HepG2 (cell line): ENCODE results near the gene KLHL7. TPM values are rescaled to one million over a fixed set of nuclear protein-coding genes. Genes with fewer than 3 reads are reported as not detected.

Source experiments
- KLF6 ChIP-seq: IDR thresholded peaks from 2 replicates; pipeline ENCODE4 v1.8.0; 2016; ENCODE audit warnings: missing biosample characterization, missing genetic modification reagents
- PAX8 ChIP-seq: sonication (generic); formaldehyde crosslinking; IDR thresholded peaks from 2 replicates; pipeline ENCODE4 v1.8.0; 2022; ENCODE audit warnings: mild to moderate bottlenecking, missing genetic modification reagents, borderline replicate concordance
- PHF21A ChIP-seq: sonication (generic); formaldehyde crosslinking; IDR thresholded peaks from 2 replicates; pipeline ENCODE4 v1.5.0; 2020; ENCODE audit warnings: mild to moderate bottlenecking, missing genetic modification reagents
- REL ChIP-seq: sonication (generic); formaldehyde crosslinking; conservative IDR thresholded peaks from 2 replicates; pipeline ENCODE4 v1.8.0; 2022; ENCODE audit warnings: mild to moderate bottlenecking, missing genetic modification reagents, moderate library complexity
- SNAPC2 ChIP-seq: sonication (generic); formaldehyde crosslinking; IDR thresholded peaks from 2 replicates; pipeline ENCODE4 v1.8.1; 2022; ENCODE audit warnings: mild to moderate bottlenecking, missing genetic modification reagents
- SYNCRIP ChIP-seq: fragments of 200-400 bp; formaldehyde crosslinking; IDR thresholded peaks from 2 replicates; pipeline ENCODE4 v1.6.1; 2018; ENCODE audit warnings: mild to moderate bottlenecking, low read depth, low read length; ENCODE audit not compliant: insufficient read depth
- ZFP36L2 ChIP-seq: sonication (generic); formaldehyde crosslinking; IDR thresholded peaks from 2 replicates; pipeline ENCODE4 v1.4.0; 2020; ENCODE audit warnings: missing genetic modification reagents
- ZMYM4 ChIP-seq: sonication (generic); formaldehyde crosslinking; IDR thresholded peaks from 2 replicates; pipeline ENCODE4 v1.8.1; 2023; ENCODE audit warnings: mild to moderate bottlenecking, missing genetic modification reagents
- ZNF235 ChIP-seq: sonication (generic); formaldehyde crosslinking; IDR thresholded peaks from 2 replicates; pipeline ENCODE4 v1.8.1; 2023; ENCODE audit warnings: mild to moderate bottlenecking, missing genetic modification reagents, borderline replicate concordance
- ZNF30 ChIP-seq: sonication (generic); formaldehyde crosslinking; IDR thresholded peaks from 2 replicates; pipeline ENCODE4 v1.5.0; 2020; ENCODE audit warnings: mild to moderate bottlenecking, missing genetic modification reagents
- ZNF552 ChIP-seq: sonication (generic); formaldehyde crosslinking; IDR thresholded peaks from 2 replicates; pipeline ENCODE4 v1.9.0; 2022; ENCODE audit warnings: missing genetic modification reagents, mild to moderate bottlenecking, borderline replicate concordance
- ZNF569 ChIP-seq: sonication (generic); formaldehyde crosslinking; IDR thresholded peaks from 2 replicates; pipeline ENCODE4 v1.5.0; 2020; ENCODE audit warnings: mild to moderate bottlenecking, missing genetic modification reagents, moderate library complexity, borderline replicate concordance
- ZNF746 ChIP-seq: sonication (generic); formaldehyde crosslinking; IDR thresholded peaks from 2 replicates; pipeline ENCODE4 v1.8.0; 2022; ENCODE audit warnings: mild to moderate bottlenecking, missing genetic modification reagents
- ZNF766 ChIP-seq: sonication (generic); formaldehyde crosslinking; IDR thresholded peaks from 2 replicates; pipeline ENCODE4 v1.5.0; 2020; ENCODE audit warnings: missing genetic modification reagents, borderline replicate concordance
- ZNF780A ChIP-seq: sonication (generic); formaldehyde crosslinking; IDR thresholded peaks from 2 replicates; pipeline ENCODE4 v1.8.0; 2022; ENCODE audit warnings: mild to moderate bottlenecking, missing genetic modification reagents, moderate library complexity
- ZNF891 ChIP-seq: sonication (generic); formaldehyde crosslinking; IDR thresholded peaks from 2 replicates; pipeline ENCODE4 v1.5.0; 2020; ENCODE audit warnings: mild to moderate bottlenecking, missing genetic modification reagents
- polyA plus RNA-seq, 8 experiments: library from polyadenylated mRNA; depleted of rRNA in 3 of 8; stranded (reverse) in 7 of 8; unstranded in 1 of 8; fragments of >200 nt; fragmentation: Illumina TruSeq in 4 of 8; extraction: Trizol in 4 of 8; gene quantifications; 2 replicates each; pipeline versions ENCODE4 v1.2.1 to v1.2.3, GENCODE V29; 2011 to 2016; ENCODE audit warnings: low read depth in 4 of 8, missing spikeins in 1 of 8, mixed read lengths in 1 of 8; ENCODE audit not compliant: insufficient read depth in 1 of 8
- total RNA-seq, 5 experiments: library from RNA; depleted of rRNA; stranded (reverse); fragments of >200 nt; fragmentation: Illumina TruSeq; extraction: Trizol; gene quantifications; 2 replicates each; pipeline ENCODE4 v1.2.3, GENCODE V29; 2016; ENCODE audit warnings: low read depth in 1 of 5
- TF ChIP-seq, protein P1 (sequence below): sonication (generic); formaldehyde crosslinking; IDR thresholded peaks from 2 replicates; pipeline ENCODE4 v1.4.0; 2020; ENCODE audit warnings: missing genetic modification reagents, mild to moderate bottlenecking, borderline replicate concordance
- TF ChIP-seq, protein P2 (sequence below): sonication (generic); formaldehyde crosslinking; IDR thresholded peaks from 2 replicates; pipeline ENCODE4 v1.4.0; 2020; ENCODE audit warnings: missing genetic modification reagents, mild to moderate bottlenecking, borderline replicate concordance
- TF ChIP-seq, protein P3 (sequence below): sonication (generic); formaldehyde crosslinking; IDR thresholded peaks from 2 replicates; pipeline ENCODE4 v1.5.0; 2020; ENCODE audit warnings: mild to moderate bottlenecking, missing genetic modification reagents
- TF ChIP-seq, protein P4 (sequence below): IDR thresholded peaks from 2 replicates; pipeline ENCODE4 v1.6.1; 2018; ENCODE audit warnings: missing genetic modification reagents

Gene KLHL7
- total and polyA plus RNA-seq, 2 of the 13 experiments (the other 11 are each of a cell fraction or from before 2014, with no cell fraction given) = 16.2 to 34.4 TPM

DNA sequence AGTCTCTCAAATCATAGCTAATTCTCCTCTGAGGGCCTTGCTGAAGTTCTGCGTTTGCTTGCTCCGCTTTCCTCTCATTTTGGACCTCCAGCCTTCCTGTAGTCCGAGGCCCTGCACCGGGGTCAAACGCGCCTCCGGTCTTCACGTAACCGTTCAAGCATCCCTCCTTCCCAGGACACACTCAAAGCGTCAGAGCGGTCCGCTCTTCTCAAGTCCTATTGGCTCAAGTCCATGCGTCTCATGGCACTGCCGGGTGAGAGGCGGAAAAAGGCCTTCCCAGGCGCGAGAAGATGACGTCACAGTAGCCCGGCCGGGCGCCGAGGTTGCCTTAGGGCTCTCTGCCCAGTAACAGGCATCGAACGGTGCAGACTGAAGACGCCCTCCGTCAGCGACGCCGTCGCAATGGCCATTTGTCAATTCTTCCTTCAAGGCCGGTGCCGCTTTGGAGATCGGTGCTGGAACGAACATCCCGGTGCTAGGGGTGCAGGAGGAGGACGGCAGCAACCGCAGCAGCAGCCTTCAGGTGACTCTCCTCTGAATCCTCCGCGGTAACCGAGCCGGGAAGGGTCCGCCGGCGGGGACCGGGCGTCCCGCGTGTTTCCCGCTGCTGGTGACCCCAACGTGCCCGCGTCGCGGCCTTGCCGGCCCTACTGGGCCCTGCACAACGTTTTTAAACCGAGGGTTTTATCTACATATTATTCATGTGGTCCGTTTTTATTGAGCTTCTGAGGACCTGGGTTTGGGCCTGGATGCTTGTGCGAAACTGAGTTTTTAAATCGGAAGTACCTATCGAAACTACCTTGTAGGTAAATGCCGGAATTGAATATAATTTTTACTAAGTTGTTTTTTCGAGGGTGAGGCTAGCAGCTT lies 76.3 kb downstream of the KLHL7 start, which contains the start of gene NUP42 (continued):
- TF ChIP-seq, protein P1, sequence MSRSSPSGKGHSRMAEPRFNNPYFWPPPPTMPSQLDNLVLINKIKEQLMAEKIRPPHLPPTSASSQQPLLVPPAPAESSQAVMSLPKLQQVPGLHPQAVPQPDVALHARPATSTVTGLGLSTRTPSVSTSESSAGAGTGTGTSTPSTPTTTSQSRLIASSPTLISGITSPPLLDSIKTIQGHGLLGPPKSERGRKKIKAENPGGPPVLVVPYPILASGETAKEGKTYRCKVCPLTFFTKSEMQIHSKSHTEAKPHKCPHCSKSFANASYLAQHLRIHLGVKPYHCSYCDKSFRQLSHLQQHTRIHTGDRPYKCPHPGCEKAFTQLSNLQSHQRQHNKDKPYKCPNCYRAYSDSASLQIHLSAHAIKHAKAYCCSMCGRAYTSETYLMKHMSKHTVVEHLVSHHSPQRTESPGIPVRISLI (CRISPR knock-in tag) = peak; percentile 10; the same call in 1 of the 2 replicates
- TF ChIP-seq ZNF766 (CRISPR knock-in tag) (no peak), ZNF235 (peak; percentile 60; the same call in 1 of the 2 replicates), ZNF891 (peak; percentile 82), ZNF746 (CRISPR knock-in tag) (no peak), ZNF552 (CRISPR knock-in tag) (peak; percentile 80; the same call in 1 of the 2 replicates), PHF21A (CRISPR knock-in tag) (peak; percentile 85), ZNF569 (no peak), REL (0 out of 2 replicates have a peak, but pooled peaks have one; percentile 72), KLF6 (CRISPR knock-in tag) (peak; percentile 69; the same call in 1 of the 2 replicates), ZFP36L2 (CRISPR knock-in tag) (no peak), ZNF30 (no peak), SYNCRIP (no peak), PAX8 (CRISPR knock-in tag) (0 out of 2 replicates have a peak, but pooled peaks have one; percentile 60), SNAPC2 (CRISPR knock-in tag) (peak; percentile 91), ZMYM4 (CRISPR knock-in tag) (peak; percentile 98), ZNF780A (CRISPR knock-in tag) (no peak)
- TF ChIP-seq, protein P2, sequence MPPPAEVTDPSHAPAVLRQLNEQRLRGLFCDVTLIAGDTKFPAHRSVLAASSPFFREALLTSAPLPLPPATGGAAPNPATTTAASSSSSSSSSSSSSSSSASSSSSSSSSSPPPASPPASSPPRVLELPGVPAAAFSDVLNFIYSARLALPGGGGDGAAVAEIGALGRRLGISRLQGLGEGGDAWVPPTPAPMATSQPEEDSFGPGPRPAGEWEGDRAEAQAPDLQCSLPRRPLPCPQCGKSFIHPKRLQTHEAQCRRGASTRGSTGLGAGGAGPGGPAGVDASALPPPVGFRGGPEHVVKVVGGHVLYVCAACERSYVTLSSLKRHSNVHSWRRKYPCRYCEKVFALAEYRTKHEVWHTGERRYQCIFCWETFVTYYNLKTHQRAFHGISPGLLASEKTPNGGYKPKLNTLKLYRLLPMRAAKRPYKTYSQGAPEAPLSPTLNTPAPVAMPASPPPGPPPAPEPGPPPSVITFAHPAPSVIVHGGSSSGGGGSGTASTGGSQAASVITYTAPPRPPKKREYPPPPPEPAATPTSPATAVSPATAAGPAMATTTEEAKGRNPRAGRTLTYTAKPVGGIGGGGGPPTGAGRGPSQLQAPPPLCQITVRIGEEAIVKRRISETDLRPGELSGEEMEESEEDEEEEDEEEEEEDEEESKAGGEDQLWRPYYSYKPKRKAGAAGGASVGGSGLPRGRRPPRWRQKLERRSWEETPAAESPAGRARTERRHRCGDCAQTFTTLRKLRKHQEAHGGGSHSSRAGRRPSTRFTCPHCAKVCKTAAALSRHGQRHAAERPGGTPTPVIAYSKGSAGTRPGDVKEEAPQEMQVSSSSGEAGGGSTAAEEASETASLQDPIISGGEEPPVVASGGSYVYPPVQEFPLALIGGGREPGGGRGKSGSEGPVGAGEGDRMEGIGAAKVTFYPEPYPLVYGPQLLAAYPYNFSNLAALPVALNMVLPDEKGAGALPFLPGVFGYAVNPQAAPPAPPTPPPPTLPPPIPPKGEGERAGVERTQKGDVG = peak; percentile 30; the same call in 1 of the 2 replicates
- TF ChIP-seq, protein P3, sequence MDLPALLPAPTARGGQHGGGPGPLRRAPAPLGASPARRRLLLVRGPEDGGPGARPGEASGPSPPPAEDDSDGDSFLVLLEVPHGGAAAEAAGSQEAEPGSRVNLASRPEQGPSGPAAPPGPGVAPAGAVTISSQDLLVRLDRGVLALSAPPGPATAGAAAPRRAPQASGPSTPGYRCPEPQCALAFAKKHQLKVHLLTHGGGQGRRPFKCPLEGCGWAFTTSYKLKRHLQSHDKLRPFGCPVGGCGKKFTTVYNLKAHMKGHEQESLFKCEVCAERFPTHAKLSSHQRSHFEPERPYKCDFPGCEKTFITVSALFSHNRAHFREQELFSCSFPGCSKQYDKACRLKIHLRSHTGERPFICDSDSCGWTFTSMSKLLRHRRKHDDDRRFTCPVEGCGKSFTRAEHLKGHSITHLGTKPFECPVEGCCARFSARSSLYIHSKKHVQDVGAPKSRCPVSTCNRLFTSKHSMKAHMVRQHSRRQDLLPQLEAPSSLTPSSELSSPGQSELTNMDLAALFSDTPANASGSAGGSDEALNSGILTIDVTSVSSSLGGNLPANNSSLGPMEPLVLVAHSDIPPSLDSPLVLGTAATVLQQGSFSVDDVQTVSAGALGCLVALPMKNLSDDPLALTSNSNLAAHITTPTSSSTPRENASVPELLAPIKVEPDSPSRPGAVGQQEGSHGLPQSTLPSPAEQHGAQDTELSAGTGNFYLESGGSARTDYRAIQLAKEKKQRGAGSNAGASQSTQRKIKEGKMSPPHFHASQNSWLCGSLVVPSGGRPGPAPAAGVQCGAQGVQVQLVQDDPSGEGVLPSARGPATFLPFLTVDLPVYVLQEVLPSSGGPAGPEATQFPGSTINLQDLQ (CRISPR knock-in tag) = peak; percentile 62; the same call in 1 of the 2 replicates
- TF ChIP-seq, protein P4, sequence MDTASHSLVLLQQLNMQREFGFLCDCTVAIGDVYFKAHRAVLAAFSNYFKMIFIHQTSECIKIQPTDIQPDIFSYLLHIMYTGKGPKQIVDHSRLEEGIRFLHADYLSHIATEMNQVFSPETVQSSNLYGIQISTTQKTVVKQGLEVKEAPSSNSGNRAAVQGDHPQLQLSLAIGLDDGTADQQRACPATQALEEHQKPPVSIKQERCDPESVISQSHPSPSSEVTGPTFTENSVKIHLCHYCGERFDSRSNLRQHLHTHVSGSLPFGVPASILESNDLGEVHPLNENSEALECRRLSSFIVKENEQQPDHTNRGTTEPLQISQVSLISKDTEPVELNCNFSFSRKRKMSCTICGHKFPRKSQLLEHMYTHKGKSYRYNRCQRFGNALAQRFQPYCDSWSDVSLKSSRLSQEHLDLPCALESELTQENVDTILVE (CRISPR knock-in tag) = peak; percentile 73; the same call in 1 of the 2 replicates
